GM23248 (cell line): ENCODE results near the gene TLE4.

Experiments used
- EZH2 ChIP-seq: fragments of 200-600 bp; sonication (generic); IDR thresholded peaks from 2 replicates; pipeline ENCODE4 v1.6.1; 2018; ENCODE audit warnings: antibody characterized with exemption, mild to moderate bottlenecking; ENCODE audit not compliant: insufficient read depth, poor library complexity, severe bottlenecking
- EZH2phosphoT487 ChIP-seq: fragments of 200-600 bp; sonication (generic); IDR thresholded peaks from 2 replicates; pipeline ENCODE4 v1.6.1; 2018; ENCODE audit warnings: antibody characterized with exemption, moderate library complexity, mild to moderate bottlenecking, low read depth; ENCODE audit not compliant: insufficient read depth

DNA sequence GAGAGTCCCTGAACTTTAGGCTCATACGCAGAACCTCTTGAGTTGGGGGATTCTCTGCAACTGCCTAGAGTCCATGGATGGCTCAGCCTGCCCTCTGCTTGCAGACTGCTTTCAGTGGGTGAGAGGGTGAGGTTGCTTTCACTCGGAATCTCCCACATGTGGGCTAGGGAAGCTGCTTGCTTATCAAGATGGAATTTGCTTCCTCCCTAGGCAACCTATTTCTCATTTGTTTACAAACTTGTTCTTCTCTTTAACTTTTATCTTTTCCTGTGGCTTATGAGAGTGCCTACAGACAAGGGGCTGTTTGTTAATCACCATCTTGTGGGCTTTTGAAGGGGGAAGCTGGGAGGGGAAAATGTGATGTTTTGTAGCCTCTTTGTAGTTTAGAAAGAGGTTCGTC, 10.0 kb downstream of the TLE4 start:
- TF ChIP-seq EZH2phosphoT487: no peak
- TF ChIP-seq EZH2: no peak
